GM11168 (cell line): ENCODE data around the gene IDI2.
"Not testable (repeated sequence)": the region's sequence is repeated elsewhere in the genome, so short reads cannot be mapped to it uniquely, and the experiment has no call there.

Experiments
- in situ Hi-C: fragments of 300-500 bp; cut with MboI; formaldehyde crosslinking; loops from one replicate; pipeline ENCODE4 v1.12.0; 2022; ENCODE audit warnings: low sequenced_read_pairs; ENCODE audit not compliant: unreplicated experiment

Gene IDI2

GRCh38 chr10:1025683-1026082, at the start of gene IDI2:
Gene IDI2 (minus strand): TSS chr10:1025859. CDS start chr10:1024723, 1,136 bp downstream.
- in situ Hi-C loops, result no loop called here

GRCh38 chr10:1074748-1075308, 49.2 kb upstream of the IDI2 start:
- in situ Hi-C loops, result no loop called here

- in situ Hi-C loops, result no loop called here
These were observed 48.5 kb upstream of the IDI2 start for GRCh38 chr10:1074052-1074747.

GRCh38 chr10:1070919-1071318, 45.3 kb upstream of the IDI2 start:
- in situ Hi-C loops, result no loop called here

GRCh38 chr10:1068380-1069361, 43.0 kb upstream of the IDI2 start:
- in situ Hi-C loops, result no loop called here

GRCh38 chr10:1066734-1067133, 41.1 kb upstream of the IDI2 start:
- in situ Hi-C loops, result not testable (repeated sequence)

- in situ Hi-C loops, result no loop called here
These were observed 39.2 kb upstream of the IDI2 start for GRCh38 chr10:1064964-1065247.

- in situ Hi-C loops, result no loop called here
These were observed 37.7 kb upstream of the IDI2 start for GRCh38 chr10:1063232-1063865.

- in situ Hi-C loops, result no loop called here
These were observed 36.5 kb upstream of the IDI2 start for GRCh38 chr10:1061930-1062774.

GRCh38 chr10:1059902-1060301, 34.2 kb upstream of the IDI2 start:
- in situ Hi-C loops, result no loop called here

- in situ Hi-C loops, result no loop called here
These were observed 32.4 kb upstream of the IDI2 start for GRCh38 chr10:1058017-1058416.

GRCh38 chr10:1057106-1057657, 31.5 kb upstream of the IDI2 start:
- in situ Hi-C loops, result no loop called here

GRCh38 chr10:1056326-1057105, 30.9 kb upstream of the IDI2 start, which contains the start of gene WDR37:
Gene WDR37 (plus strand): TSS chr10:1056385. CDS start chr10:1072156, 15,771 bp downstream.
- in situ Hi-C loops, result no loop called here

GRCh38 chr10:1054684-1055083, 29.0 kb upstream of the IDI2 start:
- in situ Hi-C loops, result no loop called here

- in situ Hi-C loops, result no loop called here
These were observed 24.9 kb upstream of the IDI2 start for GRCh38 chr10:1050554-1050953.

- in situ Hi-C loops, result no loop called here
These were observed 24.5 kb upstream of the IDI2 start for GRCh38 chr10:1050145-1050544.

GRCh38 chr10:1049425-1049958, 23.8 kb upstream of the IDI2 start:
- in situ Hi-C loops, result no loop called here

GRCh38 chr10:1048732-1049424, 23.2 kb upstream of the IDI2 start, which contains the start of gene IDI1:
Gene IDI1 (minus strand): TSS chr10:1049119. CDS start chr10:1049003, 116 bp downstream.
- in situ Hi-C loops, result no loop called here
